ENCODE measurements around the gene GRID2. TPM values are rescaled to one million over a fixed set of nuclear protein-coding genes. Genes with fewer than 3 reads are reported as not detected.

The GRID2 gene
- total RNA-seq, 1 donor from 2014 or later = not detected

DNA sequence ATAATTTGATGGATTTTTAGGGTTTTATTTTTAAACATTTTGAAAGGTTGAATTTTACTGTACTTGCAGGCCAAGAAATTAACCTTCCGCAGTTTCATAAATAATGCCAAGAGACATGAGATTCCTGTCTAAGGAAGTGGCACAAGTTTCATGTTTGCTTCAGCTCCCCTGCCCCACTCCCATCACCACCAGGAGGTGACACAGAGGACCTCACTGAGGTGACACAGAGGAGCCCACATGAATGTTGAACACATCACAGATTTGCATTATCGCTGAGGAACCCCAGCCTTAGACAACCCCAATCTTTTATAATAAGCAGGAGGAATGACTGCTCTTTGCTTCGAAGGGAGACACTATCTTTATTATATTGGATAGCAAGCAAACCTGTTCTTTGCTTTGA lies 1033.4 kb downstream of the GRID2 start:
- TF ChIP-seq, protein P1, sequence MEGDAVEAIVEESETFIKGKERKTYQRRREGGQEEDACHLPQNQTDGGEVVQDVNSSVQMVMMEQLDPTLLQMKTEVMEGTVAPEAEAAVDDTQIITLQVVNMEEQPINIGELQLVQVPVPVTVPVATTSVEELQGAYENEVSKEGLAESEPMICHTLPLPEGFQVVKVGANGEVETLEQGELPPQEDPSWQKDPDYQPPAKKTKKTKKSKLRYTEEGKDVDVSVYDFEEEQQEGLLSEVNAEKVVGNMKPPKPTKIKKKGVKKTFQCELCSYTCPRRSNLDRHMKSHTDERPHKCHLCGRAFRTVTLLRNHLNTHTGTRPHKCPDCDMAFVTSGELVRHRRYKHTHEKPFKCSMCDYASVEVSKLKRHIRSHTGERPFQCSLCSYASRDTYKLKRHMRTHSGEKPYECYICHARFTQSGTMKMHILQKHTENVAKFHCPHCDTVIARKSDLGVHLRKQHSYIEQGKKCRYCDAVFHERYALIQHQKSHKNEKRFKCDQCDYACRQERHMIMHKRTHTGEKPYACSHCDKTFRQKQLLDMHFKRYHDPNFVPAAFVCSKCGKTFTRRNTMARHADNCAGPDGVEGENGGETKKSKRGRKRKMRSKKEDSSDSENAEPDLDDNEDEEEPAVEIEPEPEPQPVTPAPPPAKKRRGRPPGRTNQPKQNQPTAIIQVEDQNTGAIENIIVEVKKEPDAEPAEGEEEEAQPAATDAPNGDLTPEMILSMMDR (IDR thresholded peaks at IDR 0.05) = no peak
- Mint-ChIP-seq H3K36me3 (ENCODE audit: unreplicated experiment) (no peaks in the 10 kb centered on the region), H3K4me1 (ENCODE audit: unreplicated experiment) (no peaks in the 10 kb centered on the region), H3K9me3 (ENCODE audit: unreplicated experiment) (no peaks in the 10 kb centered on the region), H3K27ac (ENCODE audit: unreplicated experiment) (no peak overlapping the region), H3K4me3 (ENCODE audit: unreplicated experiment) (no peak overlapping the region), H3K27me3 (ENCODE audit: unreplicated experiment) (no peaks in the 10 kb centered on the region)
- no peak for DNase-seq (ENCODE audit: extremely low spot score, unreplicated experiment)

- peaks cover 1% of the 10 kb centered on the region for H3K36me3 Mint-ChIP-seq (ENCODE audit: unreplicated experiment)
- TF ChIP-seq, protein P1 (IDR thresholded peaks at IDR 0.05) = no peak
- no peak for DNase-seq (ENCODE audit: extremely low spot score, unreplicated experiment)
- H3K27ac Mint-ChIP-seq (ENCODE audit: unreplicated experiment) = no peak overlapping the region
- peaks cover 6% of the 10 kb centered on the region for H3K4me1 Mint-ChIP-seq (ENCODE audit: unreplicated experiment)
- peaks cover 4% of the 10 kb centered on the region for H3K9me3 Mint-ChIP-seq (ENCODE audit: unreplicated experiment)
- no peaks in the 10 kb centered on the region for H3K27me3 Mint-ChIP-seq (ENCODE audit: unreplicated experiment)
- no peak overlapping the region for H3K4me3 Mint-ChIP-seq (ENCODE audit: unreplicated experiment)
These were observed 1039.0 kb downstream of the GRID2 start for GRCh38 chr4:93342738-93343137.

- peaks cover 4% of the 10 kb centered on the region for H3K9me3 Mint-ChIP-seq (ENCODE audit: unreplicated experiment)
- H3K36me3 Mint-ChIP-seq (ENCODE audit: unreplicated experiment) = peaks cover 1% of the 10 kb centered on the region
- TF ChIP-seq, protein P1 (IDR thresholded peaks at IDR 0.05) = no peak
- DNase-seq (ENCODE audit: extremely low spot score, unreplicated experiment) = no peak
- no peak overlapping the region for H3K27ac Mint-ChIP-seq (ENCODE audit: unreplicated experiment)
- no peaks in the 10 kb centered on the region for H3K27me3 Mint-ChIP-seq (ENCODE audit: unreplicated experiment)
- peaks cover 6% of the 10 kb centered on the region for H3K4me1 Mint-ChIP-seq (ENCODE audit: unreplicated experiment)
- no peak overlapping the region for H3K4me3 Mint-ChIP-seq (ENCODE audit: unreplicated experiment)
These were observed 1043.1 kb downstream of the GRID2 start for GRCh38 chr4:93346840-93347239.

- Mint-ChIP-seq H3K9me3 (ENCODE audit: unreplicated experiment) (peaks cover 4% of the 10 kb centered on the region), H3K27me3 (ENCODE audit: unreplicated experiment) (peaks cover 3% of the 10 kb centered on the region), H3K36me3 (ENCODE audit: unreplicated experiment) (peaks cover 1% of the 10 kb centered on the region), H3K4me1 (ENCODE audit: unreplicated experiment) (no peaks in the 10 kb centered on the region), H3K4me3 (ENCODE audit: unreplicated experiment) (no peak overlapping the region), H3K27ac (ENCODE audit: unreplicated experiment) (no peak overlapping the region)
- TF ChIP-seq, protein P1 (IDR thresholded peaks at IDR 0.05) = no peak
- no peak for DNase-seq (ENCODE audit: extremely low spot score, unreplicated experiment)
These were observed 1045.1 kb downstream of the GRID2 start for GRCh38 chr4:93348896-93349295.

DNA sequence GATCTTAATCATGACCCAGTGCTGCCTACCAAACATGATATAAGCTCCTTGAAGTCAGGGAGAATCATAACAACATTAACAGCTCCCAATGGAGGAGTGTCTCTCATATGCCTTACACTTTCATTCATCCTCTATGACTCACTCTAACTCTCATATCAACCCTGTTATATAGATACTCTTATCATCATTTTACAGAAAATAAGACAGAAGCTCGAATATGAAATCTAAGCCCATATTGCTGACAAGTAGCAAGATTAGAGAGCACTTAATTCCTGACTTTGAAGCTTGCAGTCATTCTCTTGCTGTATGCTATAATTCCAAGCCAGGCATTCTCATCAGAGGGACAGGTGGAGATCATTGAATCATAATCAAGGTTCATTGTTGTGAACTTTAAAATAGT lies 1048.1 kb downstream of the GRID2 start:
- Mint-ChIP-seq H3K4me3 (ENCODE audit: unreplicated experiment) (no peak overlapping the region), H3K9me3 (ENCODE audit: unreplicated experiment) (no peaks in the 10 kb centered on the region), H3K4me1 (ENCODE audit: unreplicated experiment) (no peaks in the 10 kb centered on the region), H3K27me3 (ENCODE audit: unreplicated experiment) (peaks cover 3% of the 10 kb centered on the region), H3K27ac (ENCODE audit: unreplicated experiment) (no peak overlapping the region), H3K36me3 (ENCODE audit: unreplicated experiment) (no peaks in the 10 kb centered on the region)
- TF ChIP-seq, protein P1 (IDR thresholded peaks at IDR 0.05) = no peak
- no peak for DNase-seq (ENCODE audit: extremely low spot score, unreplicated experiment)
